Small intestine (tissue), 7 donors: ENCODE results near the gene TEKTIP1. TPM values are rescaled to one million over a fixed set of nuclear protein-coding genes. Genes with fewer than 3 reads are reported as not detected.
"Not testable (repeated sequence)": the region's sequence is repeated elsewhere in the genome, so short reads cannot be mapped to it uniquely, and the experiment has no call there.

Source experiments
- DNase-seq, 2 donors: peaks; one replicate each; pipeline versions ENCODE4 v3.0.0 to v3.0.0-alpha.2; 2013
- FAIRE-seq: peaks from 2 replicates; lab custom pipeline; 2012; peaks lifted over from hg19 to GRCh38; lab: Jason Lieb, UNC
- H3K27ac ChIP-seq, 3 donors: one replicate each; pipeline ENCODE4 v1.5.1; 2013; ENCODE audit warnings: low read length in 2 of 3, mild to moderate bottlenecking in 2 of 3, control low read depth in 1 of 3, inconsistent platforms in 1 of 3, low read depth in 1 of 3, moderate library complexity in 1 of 3
- H3K27me3 ChIP-seq, 3 donors: one replicate each; pipeline ENCODE4 v1.6.1; 2013; ENCODE audit warnings: low read length in 3 of 3, inconsistent platforms in 1 of 3; ENCODE audit not compliant: control insufficient read depth in 3 of 3, insufficient read depth in 3 of 3
- H3K36me3 ChIP-seq, 3 donors: one replicate each; pipeline ENCODE4 v1.6.1; 2013; ENCODE audit warnings: low read length in 3 of 3, inconsistent platforms in 1 of 3, low read depth in 1 of 3, mild to moderate bottlenecking in 1 of 3, moderate library complexity in 1 of 3; ENCODE audit not compliant: control insufficient read depth in 3 of 3, insufficient read depth in 2 of 3
- H3K4me1 ChIP-seq, 3 donors: one replicate each; pipeline ENCODE4 v1.6.1; 2013; ENCODE audit warnings: low read length in 2 of 3, inconsistent platforms in 1 of 3, low read depth in 1 of 3, mild to moderate bottlenecking in 1 of 3, moderate library complexity in 1 of 3; ENCODE audit not compliant: control insufficient read depth in 3 of 3, insufficient read depth in 2 of 3
- H3K4me3 ChIP-seq, 3 donors: one replicate each; pipeline ENCODE4 v1.5.1; 2013; ENCODE audit warnings: low read length in 3 of 3, control low read depth in 1 of 3, inconsistent platforms in 1 of 3, low read depth in 1 of 3, mild to moderate bottlenecking in 1 of 3, moderate library complexity in 1 of 3
- H3K9me3 ChIP-seq, 2 donors: one replicate each; pipeline ENCODE4 v1.6.1; 2013; ENCODE audit warnings: low read depth in 1 of 2, low read length in 1 of 2; ENCODE audit not compliant: control insufficient read depth in 2 of 2, insufficient read depth in 1 of 2
- WGBS, 3 donors: extraction: QIAGEN DNeasy Blood & Tissue Kit; methylation state at CpG; one replicate each; pipeline ENCODE4 v1.1.7; 2013; 5-methylcytosine and 5-hydroxymethylcytosine counted together
- polyA plus RNA-seq, 4 donors: library from polyadenylated mRNA; stranded (reverse) in 3 of 4; unstranded in 1 of 4; fragments of 200-250 nt in 3 of 4; fragments of 120-200 nt in 1 of 4; gene quantifications; one replicate each; pipeline versions ENCODE4 v1.2.1 to v1.2.3, GENCODE V29; 2013
- donor health status: healthy with polysubstance abuse.
- donor health status: control.
- donor health status: control.
- donor health status: Bipolar disorder and iron deficiency.
- donor health status: healthy.

TEKTIP1 gene
- polyA plus RNA-seq, 4 donors: 0.73 to 3.3 (median 1.3) TPM; not detected in 1

DNA sequence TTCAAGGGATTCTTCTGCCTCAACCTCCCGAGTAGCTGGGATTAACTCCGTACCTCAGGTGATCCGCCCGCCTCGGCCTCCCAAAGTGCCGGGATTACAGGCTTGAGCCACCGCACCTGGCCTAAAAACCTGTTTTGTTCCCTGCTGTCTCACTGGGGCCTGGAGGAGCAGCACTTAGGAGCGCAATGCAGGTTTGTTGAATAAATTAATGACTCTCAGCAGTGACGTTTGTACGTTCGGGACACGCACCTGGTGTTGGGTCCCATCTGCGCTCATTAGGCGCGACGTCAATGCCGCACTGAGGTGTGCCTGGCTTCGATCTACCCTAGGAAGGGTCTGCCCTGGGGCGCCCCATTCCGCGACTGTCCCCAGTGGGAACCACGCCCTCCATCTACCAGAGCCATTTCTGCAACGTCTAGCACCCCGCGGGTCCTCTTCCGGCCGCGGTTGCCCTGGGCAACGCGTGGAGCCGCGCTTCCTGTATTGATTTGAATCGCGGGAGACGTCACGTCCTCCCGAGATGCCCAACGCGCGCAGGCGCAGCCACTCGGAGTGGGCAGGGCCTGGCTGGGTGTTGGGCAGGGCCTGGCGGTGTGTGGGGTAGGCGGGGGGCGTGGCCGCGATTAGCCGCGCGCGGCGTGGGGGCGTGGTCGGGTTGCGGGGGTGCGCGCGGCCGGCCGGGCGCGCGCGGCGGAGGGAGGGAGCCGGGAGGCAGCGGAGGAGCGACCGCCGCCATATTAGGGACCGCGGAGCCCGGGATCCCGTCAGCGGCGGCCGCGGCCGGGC lies 33.2 kb upstream of the TEKTIP1 start, which contains the start of gene FZR1:
Gene FZR1 (plus strand): TSS at position 714 of the 786 bp plus-strand sequence. CDS start 16,679 bp downstream, outside the sequence.
- H3K27ac ChIP-seq: peak within 1 kb of the TSS; percentile 91 to 95 (median 91)
- peaks cover 2 to 26% (median 2%) of the 10 kb centered on the region in 3 donors for H3K36me3 ChIP-seq
- H3K27me3 ChIP-seq: no peaks in the 10 kb centered on the region
- H3K4me3 ChIP-seq: peak within 1 kb of the TSS; percentile 95 to 96 (median 96)
- H3K9me3 ChIP-seq: no peaks in the 10 kb centered on the region
- DNase-seq (peak; percentile 99 to 100), FAIRE-seq (no peak)
- 1 to 2% (median 1%) methylated on average over 56 to 79 of the region's 79 CpGs for WGBS, 3 donors
- peaks cover 0 to 15% (median 4%) of the 10 kb centered on the region in 3 donors for H3K4me1 ChIP-seq

- peak; percentile 27 to 53 for DNase-seq
- H3K27me3 ChIP-seq: no peaks in the 10 kb centered on the region
- peak overlapping the region; percentile 57 to 91 (median 79) for H3K27ac ChIP-seq
- H3K4me3 ChIP-seq: peak overlapping the region; percentile 95 to 96 (median 96)
- H3K36me3 ChIP-seq: peaks cover 2 to 35% (median 2%) of the 10 kb centered on the region in 3 donors
- FAIRE-seq: no peak
- no peaks in the 10 kb centered on the region for H3K9me3 ChIP-seq
- H3K4me1 ChIP-seq: peaks cover 0 to 15% (median 4%) of the 10 kb centered on the region in 3 donors
- WGBS, 3 donors: 0% methylated on average over 36 to 69 of the region's 69 CpGs
These were observed 32.3 kb upstream of the TEKTIP1 start for GRCh38 chr19:3506384-3507340.

DNA sequence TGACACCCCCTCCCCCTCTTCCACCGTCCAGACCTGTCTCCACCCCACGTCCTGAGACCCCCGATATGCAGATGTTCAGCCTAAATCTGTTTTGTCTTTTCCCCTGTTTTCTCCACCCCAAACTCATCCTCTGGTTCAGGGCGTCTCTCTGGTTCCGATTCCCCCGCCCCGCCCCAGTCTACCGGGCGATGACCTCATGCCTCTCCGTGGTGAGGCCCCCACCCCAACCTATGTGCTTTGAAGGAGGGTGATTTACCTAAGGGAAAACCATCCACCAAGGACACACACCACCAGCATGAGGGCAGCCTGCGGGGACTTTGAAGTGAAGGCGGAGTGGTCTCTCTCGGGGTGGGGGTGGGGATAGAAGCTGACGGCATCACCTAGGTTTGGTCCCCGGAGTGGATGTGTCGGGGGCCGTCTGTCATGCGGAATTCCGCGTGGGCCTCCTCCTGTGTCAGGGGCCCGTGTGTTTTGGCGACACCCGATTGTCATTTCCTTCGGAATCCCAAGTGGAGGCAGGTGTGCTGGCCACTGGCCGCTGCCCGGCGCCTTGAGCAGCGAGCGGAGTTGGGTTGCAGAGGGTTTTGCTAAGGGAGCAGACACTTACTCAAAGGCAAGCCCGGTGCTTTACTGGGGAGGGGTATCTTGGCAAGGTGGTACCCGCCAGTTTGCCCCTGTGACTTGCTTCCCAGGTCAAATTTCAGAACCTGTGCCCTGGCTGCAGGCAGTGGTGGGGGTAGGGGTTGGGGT lies 31.4 kb upstream of the TEKTIP1 start:
- H3K4me1 ChIP-seq: peaks cover 0 to 15% (median 4%) of the 10 kb centered on the region in 3 donors
- H3K9me3 ChIP-seq: no peaks in the 10 kb centered on the region
- FAIRE-seq: no peak
- peak overlapping the region; percentile 57 to 91 (median 79) for H3K27ac ChIP-seq
- peak overlapping the region; percentile 95 to 96 (median 96) for H3K4me3 ChIP-seq
- 11 to 26% (median 21%) methylated on average over 31 of the region's 31 CpGs for WGBS, 3 donors
- peaks cover 2 to 44% (median 2%) of the 10 kb centered on the region in 3 donors for H3K36me3 ChIP-seq
- peak; percentile 58 to 73 for DNase-seq
- no peaks in the 10 kb centered on the region for H3K27me3 ChIP-seq

DNA sequence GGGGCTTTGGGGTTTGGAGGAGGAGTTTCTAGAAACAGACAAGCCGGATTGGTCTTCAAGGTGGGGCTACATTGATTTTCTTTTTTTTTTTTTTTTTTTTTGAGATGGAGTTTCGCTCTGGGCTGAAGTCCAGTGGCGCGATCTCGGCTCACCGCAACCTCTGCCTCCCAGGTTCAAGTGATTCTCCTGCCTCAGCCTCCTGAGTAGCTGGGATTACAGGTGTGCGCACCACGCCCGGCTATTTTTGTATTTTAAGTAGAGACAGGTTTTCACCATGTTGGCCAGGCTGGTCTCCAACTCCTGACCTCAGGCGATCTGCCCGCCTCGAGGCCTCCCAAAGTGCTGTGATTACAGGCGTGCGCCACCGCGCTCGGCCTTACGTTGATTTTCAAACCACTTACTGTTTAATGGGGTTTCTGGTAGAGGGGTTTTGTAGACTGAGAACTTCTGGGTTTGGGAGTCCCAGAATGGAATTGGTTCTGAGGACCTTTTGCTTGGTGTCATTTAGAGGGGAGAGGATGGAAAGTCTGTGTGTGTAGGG lies 30.8 kb upstream of the TEKTIP1 start:
- H3K27me3 ChIP-seq, FAIRE-seq, H3K9me3 ChIP-seq: not testable (repeated sequence)
- Histone ChIP-seq H3K27ac (peak overlapping the region in 1 of 3 donors; percentile 79), H3K4me3 (peak overlapping the region in 2 of 3 donors; percentile 95 to 96), H3K4me1 (peaks cover 0 to 15% (median 4%) of the 10 kb centered on the region in 3 donors), H3K36me3 (peaks cover 2 to 49% (median 2%) of the 10 kb centered on the region in 3 donors)
- WGBS, 3 donors: 62 to 79% (median 77%) methylated on average over 17 to 18 of the region's 18 CpGs
- peak in 1 of 2 donors; percentile 76 for DNase-seq

- no peaks in the 10 kb centered on the region for H3K9me3 ChIP-seq
- DNase-seq (no peak), FAIRE-seq (no peak)
- H3K27ac ChIP-seq: no peak overlapping the region
- no peaks in the 10 kb centered on the region for H3K27me3 ChIP-seq
- H3K4me1 ChIP-seq: peaks cover 0 to 15% (median 4%) of the 10 kb centered on the region in 3 donors
- no peak overlapping the region for H3K4me3 ChIP-seq
- H3K36me3 ChIP-seq: peaks cover 2 to 55% (median 2%) of the 10 kb centered on the region in 3 donors
- WGBS, 3 donors: 86 to 90% (median 89%) methylated on average over 23 of the region's 23 CpGs
These were observed 30.0 kb upstream of the TEKTIP1 start for GRCh38 chr19:3508771-3509535.

- FAIRE-seq: no peak
- 85 to 92% (median 88%) methylated on average over 15 of the region's 15 CpGs for WGBS, 3 donors
These were observed 29.4 kb upstream of the TEKTIP1 start for GRCh38 chr19:3509566-3509989.

DNA sequence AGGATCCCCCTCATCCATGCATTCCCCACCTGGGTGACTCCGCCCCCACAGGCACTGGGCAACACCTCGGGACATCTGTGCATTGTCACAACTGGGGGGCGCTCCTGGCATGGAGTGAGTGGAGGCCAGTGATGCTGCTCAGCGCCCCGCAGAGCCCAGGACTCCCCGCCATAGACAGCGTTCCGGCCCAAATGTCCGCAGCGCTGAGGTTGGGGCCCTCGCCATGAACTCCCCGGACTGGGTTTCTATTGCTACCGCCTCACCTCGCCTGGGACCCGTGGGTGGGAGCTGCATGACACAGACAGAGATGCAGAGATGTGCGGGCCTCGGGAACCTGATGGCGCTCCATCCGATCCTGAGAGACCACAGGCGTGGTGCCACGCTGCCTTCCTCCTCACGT lies 28.2 kb upstream of the TEKTIP1 start:
- H3K27me3 ChIP-seq: no peaks in the 10 kb centered on the region
- no peaks in the 10 kb centered on the region for H3K9me3 ChIP-seq
- DNase-seq (no peak), FAIRE-seq (no peak)
- WGBS, 3 donors: 87 to 88% (median 88%) methylated on average over 22 of the region's 22 CpGs
- peaks cover 2 to 70% (median 2%) of the 10 kb centered on the region in 3 donors for H3K36me3 ChIP-seq
- H3K4me1 ChIP-seq: peaks cover 0 to 15% (median 4%) of the 10 kb centered on the region in 3 donors
- H3K27ac ChIP-seq: no peak overlapping the region
- no peak overlapping the region for H3K4me3 ChIP-seq

More at GRCh38 chr19:3509566-3509989, 29.4 kb upstream of the TEKTIP1 start:
- peaks cover 0 to 15% (median 4%) of the 10 kb centered on the region in 3 donors for H3K4me1 ChIP-seq
- H3K9me3 ChIP-seq: no peaks in the 10 kb centered on the region
- DNase-seq: no peak
- H3K27ac ChIP-seq: no peak overlapping the region
- no peaks in the 10 kb centered on the region for H3K27me3 ChIP-seq
- no peak overlapping the region for H3K4me3 ChIP-seq
- H3K36me3 ChIP-seq: peaks cover 2 to 61% (median 2%) of the 10 kb centered on the region in 3 donors
